Activated CD4-positive, alpha-beta T cell treated with anti-CD3 and anti-CD28 coated beads, Interleukin-2, amount 50 U/mL, for 4 hours (primary cell): ENCODE measurements around the gene CST2.
"Not testable (repeated sequence)": the region's sequence is repeated elsewhere in the genome, so short reads cannot be mapped to it uniquely, and the experiment has no call there.

Experiments
- DNase-seq, 2 experiments: peaks; one replicate each; pipeline ENCODE4 v3.0.0-alpha.2; 2020

CST2 gene

GRCh38 chr20:23800865-23801264 is 25.7 kb downstream of the CST2 start:
- no peak for DNase-seq

- DNase-seq: peak in 1 of 2 experiments; percentile 2
These were observed 27.2 kb downstream of the CST2 start for GRCh38 chr20:23799216-23799847.

GRCh38 chr20:23795526-23795925 is 31.0 kb downstream of the CST2 start:
- no peak for DNase-seq

GRCh38 chr20:23794841-23795240 is 31.7 kb downstream of the CST2 start:
- DNase-seq: no peak

GRCh38 chr20:23794065-23794464 is 32.5 kb downstream of the CST2 start:
- no peak for DNase-seq

GRCh38 chr20:23783447-23783846 is 43.1 kb downstream of the CST2 start:
- DNase-seq: no peak

- no peak for DNase-seq
These were observed 44.1 kb downstream of the CST2 start for GRCh38 chr20:23782366-23782983.

GRCh38 chr20:23778676-23779075 is 47.9 kb downstream of the CST2 start:
- not testable (repeated sequence) for DNase-seq

GRCh38 chr20:23777380-23777779 is 49.1 kb downstream of the CST2 start:
- DNase-seq: not testable (repeated sequence)

GRCh38 chr20:23776067-23776771 is 50.3 kb downstream of the CST2 start:
- no peak for DNase-seq

- no peak for DNase-seq
These were observed 52.4 kb downstream of the CST2 start for GRCh38 chr20:23774081-23774480.
